Activated CD4-positive, alpha-beta T cell treated with anti-CD3 and anti-CD28 coated beads for 48 hours (primary cell): ENCODE measurements around the gene USE1.

ENCODE experiments used
- DNase-seq: peaks from one replicate; pipeline ENCODE4 v3.0.0-alpha.2; 2020

Gene USE1

GRCh38 chr19:17205237-17206140, 9.7 kb upstream of the USE1 start:
- peak; percentile 73 for DNase-seq

DNA sequence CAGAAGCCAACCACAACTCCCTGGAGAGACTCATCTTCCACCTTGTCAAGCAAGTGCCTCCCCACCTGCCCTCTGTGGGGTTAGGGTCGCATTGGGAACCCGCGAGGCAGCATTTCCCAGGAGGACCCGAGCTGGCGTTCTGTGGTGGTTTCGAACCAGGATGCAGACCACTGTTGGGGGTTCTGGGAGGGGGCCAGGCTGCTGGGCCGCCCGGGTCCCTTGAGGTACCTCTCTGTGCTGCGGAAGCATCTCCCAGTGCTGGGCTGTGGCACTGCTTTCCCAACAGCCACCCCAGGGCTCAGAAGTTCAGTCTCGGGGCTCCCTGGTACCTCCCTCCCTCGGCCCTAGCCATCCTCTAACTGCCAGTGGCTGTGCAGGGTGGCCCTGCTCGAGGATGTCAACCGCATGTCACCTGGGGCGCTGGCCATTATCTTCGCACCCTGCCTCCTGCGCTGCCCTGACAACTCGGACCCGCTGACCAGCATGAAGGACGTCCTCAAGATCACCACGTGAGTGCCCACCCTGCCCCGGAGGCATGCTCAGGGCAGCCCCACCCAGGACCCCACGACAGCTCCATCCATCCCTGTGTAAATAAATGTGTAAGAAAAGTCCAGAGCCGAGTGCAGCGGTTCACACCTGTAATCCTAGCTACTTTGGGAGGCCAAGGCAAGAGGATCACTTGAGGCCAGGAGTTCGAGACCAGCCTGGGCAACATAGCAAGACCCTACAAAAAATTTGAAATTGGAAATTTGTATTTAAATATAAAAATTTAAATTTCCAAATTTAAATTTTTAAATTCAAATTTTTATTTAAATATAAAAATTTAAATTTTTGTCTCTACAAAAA, 8.2 kb upstream of the USE1 start:
- no peak for DNase-seq

DNA sequence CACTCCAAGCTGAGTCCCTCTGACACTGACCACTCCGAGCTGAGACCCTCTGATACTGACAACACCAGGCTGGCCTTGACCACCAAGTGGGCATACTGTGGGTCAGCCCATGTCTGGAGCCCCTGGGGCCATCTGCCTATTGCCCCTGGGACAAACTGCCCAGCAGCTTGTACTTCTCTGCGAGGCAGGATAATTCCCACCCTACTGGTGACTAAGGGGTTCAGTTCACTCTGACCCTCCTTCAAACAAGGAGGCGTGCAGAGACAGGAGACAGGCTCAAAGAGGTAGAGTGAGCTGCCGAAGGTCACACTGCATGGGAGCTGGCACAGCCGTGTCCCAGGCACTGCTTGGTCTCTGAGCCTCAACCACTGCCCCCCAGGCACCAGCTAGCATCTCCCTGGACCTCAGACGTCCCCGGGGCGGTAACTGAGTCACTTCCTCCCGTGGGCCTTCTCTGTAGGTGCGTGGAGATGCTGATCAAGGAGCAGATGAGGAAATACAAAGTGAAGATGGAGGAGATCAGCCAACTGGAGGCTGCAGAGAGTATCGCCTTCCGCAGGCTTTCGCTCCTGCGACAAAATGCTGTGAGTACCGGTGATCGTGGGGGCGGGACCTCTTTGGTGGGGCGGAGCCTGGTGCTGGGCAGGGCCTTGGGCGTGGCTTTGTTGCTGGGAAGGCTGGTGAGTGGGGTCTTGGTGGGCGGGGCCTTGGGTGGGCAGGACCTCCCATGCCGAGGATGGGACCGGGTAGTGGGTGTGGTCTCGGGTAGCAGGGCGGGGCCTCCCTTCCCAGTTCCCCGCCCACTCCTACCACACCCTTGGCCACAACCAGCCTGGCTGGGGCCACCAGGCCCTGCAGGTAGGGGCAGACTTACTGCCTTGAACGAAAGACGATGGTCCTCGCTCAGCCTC, 5.8 kb upstream of the USE1 start:
- peak; percentile 74 for DNase-seq

DNA sequence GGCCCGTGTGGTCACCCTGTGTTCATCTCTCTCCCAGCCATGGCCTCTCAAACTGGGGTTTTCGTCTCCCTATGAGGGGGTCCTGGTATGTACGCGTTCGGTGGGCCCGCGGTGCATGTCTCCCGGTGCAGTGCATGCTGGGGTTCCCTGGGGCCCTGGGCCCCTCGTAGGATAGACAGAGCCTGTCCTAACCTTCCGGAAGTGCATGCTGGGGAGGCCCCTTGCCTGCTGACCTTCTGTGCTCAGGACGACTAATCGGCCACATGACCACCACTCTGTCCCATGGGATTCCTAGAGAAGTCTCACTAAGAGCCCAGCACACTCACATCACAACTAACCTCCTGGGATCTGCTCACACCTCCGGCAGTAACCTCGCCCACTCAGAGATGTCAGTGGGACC, 4.9 kb upstream of the USE1 start:
- DNase-seq: no peak

DNA sequence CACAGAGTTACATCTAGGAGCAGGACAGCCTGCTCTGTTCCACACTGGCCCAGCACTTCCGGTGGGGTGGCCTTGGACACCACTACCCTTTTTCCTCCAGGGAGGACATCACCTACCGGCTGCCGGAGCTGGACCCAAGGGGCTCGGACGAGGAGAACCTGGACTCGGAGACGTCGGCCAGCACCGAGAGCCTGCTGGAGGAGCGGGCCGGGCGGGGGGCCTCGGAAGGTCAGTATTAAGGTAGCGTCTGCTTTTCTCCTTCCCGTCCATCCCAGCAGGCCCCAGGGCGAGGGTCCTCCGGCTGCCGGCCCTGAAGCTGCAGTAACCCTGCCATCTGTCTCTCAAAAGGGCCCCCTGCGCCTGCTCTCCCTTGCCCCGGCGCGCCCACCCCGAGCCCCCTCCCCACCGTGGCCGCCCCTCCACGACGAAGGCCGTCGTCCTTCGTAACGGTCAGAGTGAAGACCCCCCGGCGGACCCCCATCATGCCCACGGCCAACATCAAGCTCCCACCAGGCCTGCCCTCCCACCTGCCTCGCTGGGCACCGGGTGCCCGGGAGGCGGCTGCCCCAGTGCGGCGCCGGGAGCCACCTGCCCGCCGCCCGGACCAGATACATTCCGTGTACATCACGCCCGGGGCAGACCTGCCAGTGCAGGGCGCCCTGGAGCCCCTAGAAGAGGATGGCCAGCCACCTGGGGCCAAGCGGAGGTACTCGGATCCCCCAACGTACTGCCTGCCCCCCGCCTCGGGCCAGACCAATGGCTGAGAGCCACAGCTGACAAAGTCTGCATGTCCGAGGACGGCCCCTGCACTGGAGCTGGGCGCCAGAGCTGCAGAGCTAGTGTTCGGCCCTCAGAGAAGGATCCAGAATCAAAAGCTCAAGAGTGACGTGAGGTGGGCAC, 3.4 kb upstream of the USE1 start:
- DNase-seq: no peak

DNA sequence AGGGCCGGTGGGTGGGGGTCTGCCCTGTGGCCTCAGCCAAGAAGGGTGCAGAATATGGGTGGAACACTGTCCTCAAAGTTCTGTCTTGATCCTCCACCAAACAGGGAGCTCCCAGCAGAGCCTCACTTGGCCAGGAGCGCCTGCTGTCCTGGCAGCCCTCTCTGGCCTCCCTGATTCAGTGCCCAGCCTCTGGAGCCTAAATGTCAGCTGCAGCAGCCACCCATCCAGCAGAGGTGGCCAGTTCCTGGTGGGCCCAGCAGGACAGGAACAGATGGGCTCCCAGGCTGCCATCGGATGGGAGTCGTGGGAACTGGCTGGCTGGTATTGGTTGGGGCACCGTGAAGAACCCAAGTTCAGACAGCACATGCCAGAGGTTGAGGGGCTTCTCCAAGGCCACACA, 1.8 kb upstream of the USE1 start:
- DNase-seq: no peak

GRCh38 chr19:17214508-17215126, 540 bp upstream of the USE1 start:
- DNase-seq: no peak

- DNase-seq: no peak
These were observed 1.0 kb downstream of the USE1 start for GRCh38 chr19:17216058-17216670.

- no peak for DNase-seq
These were observed 4.1 kb downstream of the USE1 start for GRCh38 chr19:17219286-17219685.

DNA sequence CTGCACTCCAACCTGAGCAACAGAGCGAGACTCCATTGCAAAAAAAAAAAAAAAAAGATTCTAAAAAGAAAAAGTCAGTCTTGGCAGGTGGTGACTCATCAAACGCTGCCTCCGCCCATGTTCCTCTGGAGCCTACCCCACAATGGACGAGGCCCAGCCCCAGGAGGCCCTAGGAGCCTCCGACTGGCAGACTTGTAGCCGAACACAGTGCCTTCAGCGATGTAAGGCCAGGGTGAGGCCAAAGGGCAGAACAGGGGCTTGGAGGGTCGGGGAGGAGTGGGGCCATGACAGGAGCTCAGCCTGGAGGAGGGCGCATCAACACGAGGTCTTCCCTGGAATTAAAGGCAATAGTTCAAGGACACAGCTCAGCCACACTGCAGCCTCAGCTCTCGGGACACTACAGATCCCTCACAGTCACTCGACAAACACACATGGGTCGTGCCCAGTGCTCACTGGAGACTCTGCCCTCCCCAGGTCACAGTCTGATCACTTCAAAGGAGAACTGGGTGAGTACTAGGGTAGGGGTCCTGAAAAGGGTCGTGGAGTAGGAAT, 5.1 kb downstream of the USE1 start:
- DNase-seq: peak; percentile 34

- DNase-seq: no peak
These were observed 9.9 kb downstream of the USE1 start for GRCh38 chr19:17225053-17225452.

GRCh38 chr19:17226002-17226933, 11.1 kb downstream of the USE1 start, which contains the start of gene OCEL1:
TSS of gene OCEL1 (plus strand) at chr19:17226226. CDS start at chr19:17226248, 22 bp downstream.
- DNase-seq: peak; percentile 99

DNA sequence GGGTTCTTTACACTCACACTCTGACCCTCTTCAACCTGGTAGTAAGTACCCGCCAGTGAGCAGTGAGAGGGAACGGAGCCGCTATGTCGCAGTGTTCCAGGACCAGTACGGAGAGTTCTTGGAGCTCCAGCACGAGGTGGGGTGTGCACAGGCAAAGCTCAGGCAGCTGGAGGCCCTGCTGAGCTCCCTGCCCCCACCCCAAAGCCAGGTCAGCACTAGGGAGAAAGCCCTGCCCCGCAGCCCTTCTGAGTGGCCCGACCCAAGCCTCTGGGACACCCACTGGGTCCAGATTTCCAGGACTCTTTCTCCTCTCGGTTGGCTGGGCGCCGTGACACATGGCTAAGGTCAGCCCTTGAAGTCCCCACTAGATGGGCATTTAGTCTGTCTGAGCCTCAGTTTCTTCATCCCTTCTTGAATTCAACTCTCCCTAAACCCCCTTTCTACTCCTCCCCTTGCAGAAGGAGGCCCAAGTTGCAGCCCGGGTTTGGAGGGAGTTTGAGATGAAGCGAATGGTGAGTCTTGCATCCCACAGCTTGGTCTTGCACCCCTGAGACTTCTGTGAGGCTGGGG, 12.7 kb downstream of the USE1 start:
- no peak for DNase-seq

- no peak for DNase-seq
These were observed 14.7 kb downstream of the USE1 start for GRCh38 chr19:17229890-17230289.

GRCh38 chr19:17232258-17232657, 17.1 kb downstream of the USE1 start:
- DNase-seq: no peak

GRCh38 chr19:17234911-17235299, 19.7 kb downstream of the USE1 start:
- DNase-seq: peak; percentile 80

DNA sequence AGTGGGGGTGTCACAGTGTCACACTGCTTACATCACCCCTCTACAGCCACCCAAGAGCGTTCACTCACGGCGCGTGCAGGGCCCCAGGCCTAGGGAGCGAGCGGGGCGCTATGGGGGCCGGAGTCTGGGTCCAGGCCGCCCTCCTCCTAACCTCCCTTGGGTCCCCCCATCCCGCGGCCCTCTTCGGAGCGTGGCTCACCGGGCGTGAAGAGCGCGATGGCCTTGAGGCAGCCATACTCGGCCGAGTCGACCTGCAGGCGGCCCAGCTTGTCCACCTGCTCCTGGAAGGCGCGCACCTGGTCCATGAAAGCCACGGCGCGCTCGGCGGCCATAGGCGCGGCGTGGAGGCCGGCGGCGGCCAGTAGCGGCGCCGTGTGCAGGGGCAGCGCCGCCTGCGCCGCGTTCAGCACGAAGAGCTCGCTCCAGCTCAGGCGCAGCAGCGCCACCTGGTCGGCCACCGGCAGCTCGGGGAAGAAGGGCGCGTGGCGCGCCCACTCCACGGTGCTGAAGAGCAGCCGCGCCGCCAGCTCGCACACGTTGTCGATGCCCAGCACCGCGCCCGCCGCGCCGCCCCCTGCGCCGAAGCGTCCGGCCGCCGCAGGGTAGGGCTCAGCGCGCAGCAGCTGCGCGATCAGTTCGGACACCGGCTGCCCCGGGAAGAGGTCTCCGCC, 20.3 kb downstream of the USE1 start:
- peak; percentile 78 for DNase-seq
